Frontal cortex (tissue), 4 donors: ENCODE measurements around the gene ST3GAL6. TPM values are rescaled to one million over a fixed set of nuclear protein-coding genes. Genes with fewer than 3 reads are reported as not detected.

Experiments
- DNase-seq, 2 donors: peaks; one replicate each; pipeline ENCODE4 v3.0.0; 2012; ENCODE audit warnings: low spot score in 2 of 2
- FAIRE-seq: peaks from 2 replicates; lab custom pipeline; 2012; peaks lifted over from hg19 to GRCh38; lab: Jason Lieb, UNC
- total RNA-seq: library from RNA; depleted of rRNA; stranded (reverse); fragments of >200 nt; gene quantifications from one replicate; pipeline ENCODE4 v1.2.3, GENCODE V29; 2014
- donor health status: control.
- donor health status: control.
- donor health status: control.

Gene ST3GAL6
- total RNA-seq, 1 donor from 2014 or later: 18.3 TPM

- DNase-seq (no peak), FAIRE-seq (no peak)
Measured at GRCh38 chr3:98770261-98771039, 7.3 kb downstream of the ST3GAL6 start.

DNA sequence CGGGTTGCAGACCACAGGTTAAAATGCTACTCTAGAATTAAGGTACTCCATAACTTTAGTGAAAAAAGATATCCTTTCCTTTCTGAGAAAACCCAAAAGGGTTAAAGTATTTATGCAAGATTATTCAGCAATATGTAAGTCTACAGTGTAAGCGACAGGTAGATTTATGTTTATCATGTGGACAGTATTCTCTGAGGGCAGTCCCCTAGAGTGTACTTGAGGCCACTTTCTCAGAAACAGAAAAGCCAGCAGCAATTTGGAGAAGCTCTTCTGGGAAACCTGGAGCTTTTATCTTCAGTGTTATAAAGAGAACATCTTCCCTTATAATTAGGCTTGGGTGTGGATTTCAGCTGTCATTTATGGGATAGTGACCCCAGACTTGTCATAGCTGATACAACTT is 8.9 kb downstream of the ST3GAL6 start:
- no peak for DNase-seq
- no peak for FAIRE-seq

DNA sequence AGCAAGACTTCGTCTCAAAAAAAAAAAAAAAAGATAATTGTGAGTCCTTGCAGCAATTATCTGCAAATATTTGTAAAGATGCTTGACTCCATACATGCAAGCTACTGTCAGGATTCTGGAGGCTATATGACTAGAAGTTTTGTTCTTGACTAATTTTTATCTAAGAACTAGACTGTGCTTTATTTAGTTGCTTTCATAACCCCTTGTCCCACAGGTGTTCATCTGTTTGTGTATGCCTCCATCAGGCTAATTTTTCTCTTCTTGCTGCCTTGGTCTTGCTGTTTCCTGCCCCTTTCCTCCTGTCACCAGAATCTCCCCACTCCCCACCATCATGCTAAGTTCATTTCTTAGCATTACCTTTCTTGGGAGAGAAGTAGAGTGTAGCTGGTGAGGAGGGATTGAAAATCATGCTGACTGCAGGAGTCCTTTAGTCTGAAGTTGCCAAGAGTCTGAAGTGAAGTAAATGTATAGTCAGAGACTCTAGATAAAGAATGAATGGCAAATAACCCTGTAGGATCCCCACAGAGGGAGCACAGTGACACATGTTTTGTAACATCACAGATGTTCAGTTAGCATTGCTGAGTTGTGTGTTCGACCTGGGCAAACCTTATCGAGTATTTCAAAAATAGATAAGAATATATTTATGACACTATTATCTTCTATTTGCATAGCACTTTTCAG is 12.5 kb downstream of the ST3GAL6 start:
- DNase-seq: no peak
- no peak for FAIRE-seq

DNA sequence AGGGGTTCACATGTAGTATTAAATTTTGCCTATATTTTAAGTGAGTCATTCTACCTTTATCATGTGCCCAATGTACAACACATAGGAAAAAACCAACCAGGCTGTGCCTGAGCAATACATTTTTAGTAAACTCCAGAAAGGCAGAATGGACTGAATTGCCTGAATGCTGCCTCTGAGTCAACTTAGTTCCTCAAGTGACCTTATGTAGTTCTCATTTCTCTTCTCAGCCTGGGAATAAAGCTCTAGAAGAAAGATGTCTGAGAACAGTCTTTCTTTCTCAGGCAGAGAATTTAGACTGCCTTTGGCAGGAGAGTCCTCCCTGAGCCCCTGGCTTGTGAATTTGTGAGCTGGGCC is 13.0 kb downstream of the ST3GAL6 start:
- DNase-seq: no peak

DNA sequence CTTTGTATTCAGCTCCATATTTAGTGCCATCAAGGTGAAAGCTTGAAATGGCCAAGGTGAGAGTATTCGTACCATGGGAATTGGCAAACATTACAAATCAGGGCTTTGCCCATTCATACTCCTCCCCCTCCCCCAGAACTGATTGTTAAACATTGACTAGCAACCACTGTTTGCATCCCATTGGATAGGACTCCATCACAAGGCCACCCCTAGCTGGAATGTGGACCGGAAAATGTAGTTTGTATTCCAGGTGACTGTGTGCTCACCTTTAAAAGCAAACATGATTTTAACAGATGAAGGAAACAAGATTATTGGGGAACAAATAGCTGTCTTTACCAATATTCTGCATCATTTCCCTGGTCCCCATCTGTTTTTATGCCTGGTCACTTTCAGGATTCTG is 14.1 kb downstream of the ST3GAL6 start:
- no peak for FAIRE-seq
- DNase-seq: no peak

More for the DNA sequence above, 13.0 kb downstream of the ST3GAL6 start:
- no peak for FAIRE-seq

- DNase-seq: no peak
Measured at GRCh38 chr3:98777801-98778220, 14.7 kb downstream of the ST3GAL6 start.

DNA sequence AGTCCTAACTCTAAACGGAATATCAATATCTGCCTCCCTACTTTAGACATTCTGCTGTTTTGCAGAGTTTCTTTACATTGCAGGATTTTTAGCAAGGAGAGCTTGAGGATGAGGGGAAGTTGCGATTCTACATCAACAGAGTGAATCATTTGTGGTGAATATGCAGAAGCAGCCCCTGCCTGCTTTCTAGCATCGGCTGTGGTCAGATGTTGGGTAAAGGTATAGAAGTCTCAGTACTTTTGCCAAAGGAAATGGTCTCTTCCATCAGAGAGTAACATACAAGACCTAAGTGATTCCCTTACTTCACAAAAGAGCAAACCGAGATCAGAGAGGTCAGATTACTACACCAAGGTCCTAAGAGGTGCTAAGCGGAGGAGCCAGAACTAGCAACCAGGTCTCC is 15.2 kb downstream of the ST3GAL6 start:
- FAIRE-seq: no peak
- no peak for DNase-seq

More at GRCh38 chr3:98777801-98778220, 14.7 kb downstream of the ST3GAL6 start:
- no peak for FAIRE-seq

DNA sequence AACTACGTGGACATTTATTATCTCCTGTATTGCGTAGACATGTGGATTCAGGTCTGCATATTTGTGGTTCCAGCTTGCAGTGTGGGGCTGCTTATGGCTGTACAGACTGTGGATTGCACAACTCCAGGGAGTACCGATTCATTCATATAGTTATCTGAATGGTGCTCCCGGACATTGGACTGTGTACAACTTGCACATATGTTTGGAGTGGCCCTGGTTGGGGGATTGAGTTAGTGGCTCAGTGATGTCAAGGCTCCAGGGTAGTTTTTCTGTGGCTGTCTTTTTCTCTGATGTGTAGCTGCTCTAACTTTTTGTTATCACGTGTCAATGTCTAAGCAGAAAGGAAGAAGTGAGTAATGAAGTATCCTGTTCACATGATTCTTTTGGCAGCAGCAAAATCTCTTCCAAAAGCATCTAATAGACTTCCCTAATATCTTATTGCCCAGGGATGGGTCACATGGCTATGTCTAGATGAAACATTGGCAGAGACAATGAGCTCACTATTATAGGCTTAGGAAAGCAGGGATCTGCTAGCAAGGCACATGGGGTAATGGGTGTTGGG is 15.8 kb downstream of the ST3GAL6 start:
- FAIRE-seq (no peak), DNase-seq (no peak)

DNA sequence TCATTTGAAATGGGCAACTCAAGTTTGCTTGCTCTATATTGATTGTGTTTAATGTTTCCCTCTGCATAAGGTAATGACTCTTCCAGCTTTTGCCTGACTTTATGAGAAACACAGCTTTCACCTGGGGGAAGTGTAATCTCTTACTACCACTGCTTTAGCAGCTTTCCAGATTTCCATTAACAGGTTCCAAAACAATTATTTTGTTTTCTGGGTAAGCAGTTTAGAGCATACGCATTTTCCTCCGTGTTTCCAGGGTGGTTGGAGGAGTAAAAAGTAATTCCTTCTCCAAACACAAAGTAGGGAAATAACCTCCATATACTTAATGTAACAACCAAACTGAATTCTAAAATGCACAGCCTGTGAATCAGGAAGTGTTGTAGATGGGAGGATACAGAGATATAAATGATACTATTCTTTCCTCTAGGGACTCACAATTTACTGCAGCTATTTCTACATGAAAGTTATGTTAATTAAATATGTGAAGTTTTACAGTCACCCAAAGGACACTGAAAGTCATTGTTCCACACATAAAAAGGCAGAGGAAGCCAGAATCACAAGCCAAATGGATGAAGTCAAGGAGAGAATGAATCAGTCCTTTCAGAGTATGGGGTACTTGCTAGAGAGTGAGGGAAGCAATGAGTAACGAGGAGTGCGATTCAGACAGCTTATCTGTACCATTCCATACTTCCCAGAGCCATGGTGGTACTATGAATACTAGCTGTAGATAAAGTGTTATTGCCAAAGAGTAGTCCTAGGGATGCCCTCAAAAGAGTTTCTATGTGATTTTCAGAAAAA is 16.6 kb downstream of the ST3GAL6 start:
- DNase-seq: peak; percentile 15 to 21
- peak; percentile 65 for FAIRE-seq

- DNase-seq: no peak
- no peak for FAIRE-seq
Measured at GRCh38 chr3:98780343-98780742, 17.2 kb downstream of the ST3GAL6 start.

DNA sequence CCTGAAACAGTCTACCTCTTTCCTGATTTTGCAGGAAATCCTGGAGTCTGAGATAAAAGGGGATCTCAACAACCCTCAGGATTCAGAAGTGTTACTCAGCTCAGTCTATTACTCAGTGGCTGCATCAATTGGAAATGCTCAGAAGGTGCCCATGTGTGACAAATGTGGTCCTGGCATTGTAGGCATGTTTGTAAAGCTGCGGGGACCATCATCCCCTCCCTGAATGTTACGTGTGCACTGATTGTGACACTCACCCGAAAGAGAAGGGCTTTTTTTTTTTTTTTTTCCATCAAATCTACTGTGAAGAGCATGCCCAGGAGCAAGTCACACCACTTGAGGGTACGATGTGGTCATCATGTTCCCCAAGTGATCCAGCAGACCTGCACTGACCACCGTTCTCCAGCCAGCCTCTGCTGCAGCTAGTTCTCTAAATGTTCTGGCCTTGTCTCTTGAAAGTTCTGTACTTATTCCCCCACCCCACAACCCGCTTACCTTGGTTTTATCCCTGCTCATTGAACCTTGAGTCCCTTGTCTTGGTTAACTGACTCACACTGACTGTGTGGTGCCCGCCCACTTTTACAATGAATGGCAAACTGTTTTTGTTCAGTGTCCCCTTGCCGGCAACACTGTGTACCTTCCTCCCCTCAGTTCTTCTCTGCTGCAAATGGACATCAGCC is 19.8 kb downstream of the ST3GAL6 start:
- DNase-seq: no peak
- no peak for FAIRE-seq

GRCh38 chr3:98784042-98784441 is 20.9 kb downstream of the ST3GAL6 start:
- no peak for FAIRE-seq
- no peak for DNase-seq

- no peak for DNase-seq
Measured at GRCh38 chr3:98784666-98785600, 21.8 kb downstream of the ST3GAL6 start.

GRCh38 chr3:98786364-98787006 is 23.3 kb downstream of the ST3GAL6 start:
- no peak for DNase-seq
- FAIRE-seq: no peak

More at GRCh38 chr3:98784666-98785600, 21.8 kb downstream of the ST3GAL6 start:
- FAIRE-seq: no peak

DNA sequence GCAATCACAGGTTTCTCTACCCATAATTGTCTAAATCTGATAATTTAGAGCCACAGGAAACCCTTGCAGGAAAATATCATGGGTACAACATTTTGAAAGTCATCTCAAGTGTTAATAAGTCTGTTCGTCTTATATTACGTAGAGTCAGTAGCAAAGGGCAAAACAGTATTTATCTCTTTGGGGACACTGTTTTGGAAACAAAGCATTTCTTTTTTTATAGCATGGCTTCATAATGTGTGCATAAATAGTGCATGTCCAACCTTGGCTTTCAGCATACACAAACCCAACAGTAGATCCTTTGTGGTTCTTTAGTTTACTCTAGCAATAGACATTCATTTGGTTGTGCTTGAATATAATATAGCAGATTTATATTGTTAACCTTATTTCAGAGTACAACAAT is 24.0 kb downstream of the ST3GAL6 start:
- FAIRE-seq: no peak

GRCh38 chr3:98788651-98789050 is 25.5 kb downstream of the ST3GAL6 start:
- FAIRE-seq (no peak), DNase-seq (no peak)

More for the DNA sequence above, 24.0 kb downstream of the ST3GAL6 start:
- DNase-seq: no peak

DNA sequence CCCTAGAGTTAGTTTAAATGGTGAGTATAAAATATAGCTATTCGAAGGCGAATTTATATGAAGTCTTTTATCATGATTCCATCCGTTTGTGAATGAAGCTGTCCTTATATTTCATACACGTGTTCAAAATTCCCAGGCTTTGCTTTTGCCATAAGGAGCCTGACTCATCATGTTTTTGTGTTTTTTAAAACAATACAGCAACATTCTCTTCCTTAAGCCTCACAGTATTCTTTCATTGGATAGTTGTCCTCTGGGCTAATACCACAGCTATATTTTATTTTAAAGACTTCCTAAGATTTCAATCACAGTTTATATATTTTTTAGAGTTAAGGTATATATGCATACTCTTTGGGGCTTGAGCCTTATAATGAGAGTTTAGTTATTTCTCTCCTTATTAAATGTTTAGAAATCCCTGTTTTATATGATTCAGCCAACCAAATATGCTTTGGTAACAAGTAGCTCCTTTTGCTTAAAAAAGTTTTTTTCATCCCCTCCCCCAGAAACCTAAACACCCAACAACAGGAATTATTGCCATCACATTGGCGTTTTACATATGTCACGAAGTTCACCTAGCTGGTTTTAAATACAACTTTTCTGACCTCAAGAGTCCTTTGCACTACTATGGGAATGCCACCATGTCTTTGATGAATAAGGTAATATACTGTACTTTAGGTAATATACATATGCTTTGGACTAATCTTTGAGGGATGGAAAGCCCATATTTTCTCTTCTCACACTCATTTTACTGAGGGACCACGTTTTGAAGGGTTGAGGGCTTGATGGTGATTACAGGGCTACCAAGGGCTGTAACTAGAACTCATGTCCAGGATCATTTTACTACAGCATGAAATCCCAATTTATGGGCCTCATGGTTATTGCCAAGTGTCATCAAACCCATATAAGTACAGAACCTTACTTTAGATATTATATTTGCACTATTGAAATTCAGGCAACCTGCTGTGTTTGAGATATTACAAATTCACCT is 28.5 kb downstream of the ST3GAL6 start:
- DNase-seq (no peak), FAIRE-seq (no peak)
